ENCODE data around the gene ICE1.
A peak's percentile ranks its signal among the peaks of the same experiment; 100 is the strongest.

The ICE1 gene

GRCh38 chr5:5521029-5521428 is 98.6 kb downstream of the ICE1 start:
- Mint-ChIP-seq H3K36me3 (ENCODE audit: insufficient read depth) (peaks cover 3% of the 10 kb centered on the region), H3K27ac (ENCODE audit: low read depth) (no peak overlapping the region), H3K27me3 (peaks cover 23% of the 10 kb centered on the region), H3K4me3 (no peak overlapping the region), H3K4me1 (peaks cover 10% of the 10 kb centered on the region), H3K9me3 (no peaks in the 10 kb centered on the region)
- DNase-seq (ENCODE audit: low spot score in 2 of 2) (no peak), ATAC-seq (replicated peaks; ENCODE audit: extremely low read depth, poor library complexity, severe bottlenecking) (no peak)

- Mint-ChIP-seq H3K27me3 (peaks cover 18% of the 10 kb centered on the region), H3K4me3 (no peak overlapping the region), H3K27ac (ENCODE audit: low read depth) (no peak overlapping the region), H3K4me1 (peaks cover 10% of the 10 kb centered on the region), H3K9me3 (no peaks in the 10 kb centered on the region), H3K36me3 (ENCODE audit: insufficient read depth) (peaks cover 3% of the 10 kb centered on the region)
- ATAC-seq (replicated peaks; ENCODE audit: extremely low read depth, poor library complexity, severe bottlenecking) (no peak), DNase-seq (ENCODE audit: low spot score in 2 of 2) (no peak)
These were observed 99.0 kb downstream of the ICE1 start for GRCh38 chr5:5521478-5521877.

GRCh38 chr5:5522336-5522735 is 99.9 kb downstream of the ICE1 start:
- Mint-ChIP-seq H3K27ac (ENCODE audit: low read depth) (no peak overlapping the region), H3K9me3 (no peaks in the 10 kb centered on the region), H3K4me1 (peaks cover 10% of the 10 kb centered on the region), H3K27me3 (peaks cover 10% of the 10 kb centered on the region), H3K36me3 (ENCODE audit: insufficient read depth) (peaks cover 3% of the 10 kb centered on the region), H3K4me3 (no peak overlapping the region)
- no peak for ATAC-seq (replicated peaks; ENCODE audit: extremely low read depth, poor library complexity, severe bottlenecking)
- no peak for DNase-seq (ENCODE audit: low spot score in 2 of 2)

GRCh38 chr5:5523066-5523505 is 100.6 kb downstream of the ICE1 start:
- peak; percentile 90 for ATAC-seq (replicated peaks; ENCODE audit: extremely low read depth, poor library complexity, severe bottlenecking)
- Mint-ChIP-seq H3K4me1 (peaks cover 10% of the 10 kb centered on the region), H3K4me3 (peak overlapping the region; percentile 33), H3K27me3 (peaks cover 4% of the 10 kb centered on the region), H3K36me3 (ENCODE audit: insufficient read depth) (peaks cover 3% of the 10 kb centered on the region), H3K9me3 (no peaks in the 10 kb centered on the region), H3K27ac (ENCODE audit: low read depth) (peak overlapping the region; percentile 62)
- no peak for DNase-seq (ENCODE audit: low spot score in 2 of 2)

- ATAC-seq (replicated peaks; ENCODE audit: extremely low read depth, poor library complexity, severe bottlenecking) (no peak), DNase-seq (ENCODE audit: low spot score in 2 of 2) (no peak)
- Mint-ChIP-seq H3K4me1 (peaks cover 10% of the 10 kb centered on the region), H3K27ac (ENCODE audit: low read depth) (no peak overlapping the region), H3K9me3 (no peaks in the 10 kb centered on the region), H3K27me3 (peaks cover under 1% of the 10 kb centered on the region), H3K36me3 (ENCODE audit: insufficient read depth) (peaks cover 3% of the 10 kb centered on the region), H3K4me3 (peak overlapping the region; percentile 33)
These were observed 101.8 kb downstream of the ICE1 start for GRCh38 chr5:5524327-5524726.

GRCh38 chr5:5531371-5531770 is 108.9 kb downstream of the ICE1 start:
- no peak overlapping the region for H3K4me3 Mint-ChIP-seq
- ATAC-seq (replicated peaks; ENCODE audit: extremely low read depth, poor library complexity, severe bottlenecking) (no peak), DNase-seq (ENCODE audit: low spot score in 2 of 2) (no peak)
- H3K9me3 Mint-ChIP-seq = no peaks in the 10 kb centered on the region
- H3K27me3 Mint-ChIP-seq = peaks cover 59% of the 10 kb centered on the region
- H3K36me3 Mint-ChIP-seq (ENCODE audit: insufficient read depth) = no peaks in the 10 kb centered on the region
- no peaks in the 10 kb centered on the region for H3K4me1 Mint-ChIP-seq
- no peak overlapping the region for H3K27ac Mint-ChIP-seq (ENCODE audit: low read depth)

GRCh38 chr5:5532306-5533076 is 110.0 kb downstream of the ICE1 start:
- Mint-ChIP-seq H3K4me3 (no peak overlapping the region), H3K4me1 (no peaks in the 10 kb centered on the region), H3K9me3 (no peaks in the 10 kb centered on the region), H3K27me3 (peaks cover 69% of the 10 kb centered on the region), H3K27ac (ENCODE audit: low read depth) (no peak overlapping the region), H3K36me3 (ENCODE audit: insufficient read depth) (no peaks in the 10 kb centered on the region)
- ATAC-seq (replicated peaks; ENCODE audit: extremely low read depth, poor library complexity, severe bottlenecking) = no peak
- no peak for DNase-seq (ENCODE audit: low spot score in 2 of 2)

- H3K36me3 Mint-ChIP-seq (ENCODE audit: insufficient read depth) = no peaks in the 10 kb centered on the region
- no peak overlapping the region for H3K27ac Mint-ChIP-seq (ENCODE audit: low read depth)
- H3K4me3 Mint-ChIP-seq = no peak overlapping the region
- DNase-seq (ENCODE audit: low spot score in 2 of 2) = no peak
- ATAC-seq (replicated peaks; ENCODE audit: extremely low read depth, poor library complexity, severe bottlenecking) = no peak
- H3K27me3 Mint-ChIP-seq = peaks cover 69% of the 10 kb centered on the region
- no peaks in the 10 kb centered on the region for H3K9me3 Mint-ChIP-seq
- H3K4me1 Mint-ChIP-seq = no peaks in the 10 kb centered on the region
These were observed 111.5 kb downstream of the ICE1 start for GRCh38 chr5:5533927-5534326.

GRCh38 chr5:5534333-5534732 is 111.9 kb downstream of the ICE1 start:
- ATAC-seq (replicated peaks; ENCODE audit: extremely low read depth, poor library complexity, severe bottlenecking) (no peak), DNase-seq (ENCODE audit: low spot score in 2 of 2) (no peak)
- H3K27ac Mint-ChIP-seq (ENCODE audit: low read depth) = no peak overlapping the region

GRCh38 chr5:5536871-5537270 is 114.4 kb downstream of the ICE1 start:
- Mint-ChIP-seq H3K27ac (ENCODE audit: low read depth) (no peak overlapping the region), H3K4me1 (no peaks in the 10 kb centered on the region), H3K36me3 (ENCODE audit: insufficient read depth) (no peaks in the 10 kb centered on the region), H3K4me3 (no peak overlapping the region), H3K9me3 (no peaks in the 10 kb centered on the region), H3K27me3 (peaks cover 44% of the 10 kb centered on the region)
- DNase-seq (ENCODE audit: low spot score in 2 of 2) (no peak), ATAC-seq (replicated peaks; ENCODE audit: extremely low read depth, poor library complexity, severe bottlenecking) (no peak)

More at GRCh38 chr5:5534333-5534732, 111.9 kb downstream of the ICE1 start:
- H3K9me3 Mint-ChIP-seq = no peaks in the 10 kb centered on the region
- H3K4me1 Mint-ChIP-seq = no peaks in the 10 kb centered on the region
- no peak overlapping the region for H3K4me3 Mint-ChIP-seq
- no peaks in the 10 kb centered on the region for H3K36me3 Mint-ChIP-seq (ENCODE audit: insufficient read depth)
- peaks cover 69% of the 10 kb centered on the region for H3K27me3 Mint-ChIP-seq

GRCh38 chr5:5537426-5537825 is 114.9 kb downstream of the ICE1 start:
- no peak for ATAC-seq (replicated peaks; ENCODE audit: extremely low read depth, poor library complexity, severe bottlenecking)
- peaks cover 38% of the 10 kb centered on the region for H3K27me3 Mint-ChIP-seq

GRCh38 chr5:5539590-5539989 is 117.1 kb downstream of the ICE1 start:
- H3K9me3 Mint-ChIP-seq = no peaks in the 10 kb centered on the region
- H3K4me3 Mint-ChIP-seq = no peak overlapping the region
- ATAC-seq (replicated peaks; ENCODE audit: extremely low read depth, poor library complexity, severe bottlenecking) (no peak), DNase-seq (ENCODE audit: low spot score in 2 of 2) (no peak)
- no peaks in the 10 kb centered on the region for H3K36me3 Mint-ChIP-seq (ENCODE audit: insufficient read depth)
- no peaks in the 10 kb centered on the region for H3K4me1 Mint-ChIP-seq
- no peak overlapping the region for H3K27ac Mint-ChIP-seq (ENCODE audit: low read depth)
- H3K27me3 Mint-ChIP-seq = peaks cover 26% of the 10 kb centered on the region

More at GRCh38 chr5:5537426-5537825, 114.9 kb downstream of the ICE1 start:
- no peaks in the 10 kb centered on the region for H3K4me1 Mint-ChIP-seq
- H3K36me3 Mint-ChIP-seq (ENCODE audit: insufficient read depth) = no peaks in the 10 kb centered on the region
- no peak overlapping the region for H3K27ac Mint-ChIP-seq (ENCODE audit: low read depth)
- H3K4me3 Mint-ChIP-seq = no peak overlapping the region
- DNase-seq (ENCODE audit: low spot score in 2 of 2) = no peak
- H3K9me3 Mint-ChIP-seq = no peaks in the 10 kb centered on the region
